Peyer's patch (tissue), 4 donors: ENCODE data around the gene CLIP4. TPM values are rescaled to one million over a fixed set of nuclear protein-coding genes. Genes with fewer than 3 reads are reported as not detected.

Source experiments
- DNase-seq, 3 donors: peaks; one replicate each; pipeline ENCODE4 v3.0.0-alpha.2; 2017 to 2019
- H3K27ac ChIP-seq, 4 donors: fragments of 200-600 bp; sonication (generic); one replicate each; pipeline ENCODE4 v1.5.1; 2016 to 2019
- H3K27me3 ChIP-seq, 2 donors: fragments of 200-600 bp; sonication (generic); one replicate each; pipeline ENCODE4 v1.5.1; 2019
- H3K36me3 ChIP-seq, 3 donors: fragments of 200-600 bp; sonication (generic); one replicate each; pipeline ENCODE4 v1.5.1; 2016 to 2019
- H3K4me1 ChIP-seq, 4 donors: fragments of 200-600 bp; sonication (generic); one replicate each; pipeline ENCODE4 v1.5.1; 2016 to 2019
- H3K4me3 ChIP-seq, 4 donors: fragments of 200-600 bp; sonication (generic); 1 replicate in 3 of 4; 2 replicates in 1 of 4; pipeline ENCODE4 v1.5.1; 2016 to 2019; ENCODE audit warnings: mild to moderate bottlenecking in 1 of 4
- H3K9me3 ChIP-seq, 4 donors: fragments of 200-600 bp; sonication (generic); one replicate each; pipeline ENCODE4 v1.5.1; 2016 to 2019; ENCODE audit warnings: mild to moderate bottlenecking in 1 of 4
- POLR2A ChIP-seq, 2 donors: fragments of 450-650 bp; IDR thresholded peaks; one replicate each; pipeline ENCODE4 v1.5.1; 2017; ENCODE audit warnings: antibody characterized with exemption in 2 of 2, mild to moderate bottlenecking in 2 of 2, moderate library complexity in 2 of 2
- total RNA-seq, 4 donors: library from RNA; depleted of rRNA; stranded (reverse); fragments of >200 nt; gene quantifications; one replicate each; pipeline ENCODE4 v1.1.0, GENCODE V29; 2016
- TF ChIP-seq, protein P1 (sequence below), 6 experiments: fragments of 450-650 bp in 4 of 6; fragments of 200-600 bp in 2 of 6; sonication (generic) in 1 of 6; IDR thresholded peaks; one replicate each; pipeline ENCODE4 v1.5.1; 2017 to 2019; ENCODE audit warnings: antibody characterized with exemption in 6 of 6, mild to moderate bottlenecking in 3 of 6, moderate library complexity in 1 of 6

The CLIP4 gene
- total RNA-seq, 4 donors from 2014 or later = 7.0 to 40.4 (median 16.9) TPM

DNA sequence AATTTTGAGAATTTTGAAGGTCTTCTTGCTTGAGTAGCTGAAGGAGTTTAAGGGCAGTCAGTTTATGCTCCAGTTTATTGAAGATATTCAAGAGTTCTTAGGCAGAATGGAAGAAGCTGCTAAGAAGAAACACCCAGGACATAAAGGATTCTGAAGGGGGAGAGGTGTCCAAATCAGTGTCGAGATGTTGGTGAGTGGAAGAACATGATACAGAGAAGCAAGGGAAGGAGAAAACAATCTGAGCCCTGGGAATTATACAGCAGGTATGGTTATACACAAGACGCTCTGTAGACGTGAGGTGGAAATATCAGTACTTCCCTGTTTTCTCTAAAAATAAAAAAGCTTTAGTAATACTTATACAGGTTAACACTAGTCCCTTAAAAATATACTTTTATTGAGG is 60.1 kb downstream of the CLIP4 start:
- Histone ChIP-seq H3K4me3 (no peak overlapping the region), H3K27ac (no peak overlapping the region), H3K27me3 (no peaks in the 10 kb centered on the region), H3K4me1 (no peaks in the 10 kb centered on the region), H3K36me3 (peaks cover 0 to 16% (median 0%) of the 10 kb centered on the region in 3 donors), H3K9me3 (no peaks in the 10 kb centered on the region)
- no peak for TF ChIP-seq POLR2A (IDR thresholded peaks at IDR 0.05)
- TF ChIP-seq, protein P1, sequence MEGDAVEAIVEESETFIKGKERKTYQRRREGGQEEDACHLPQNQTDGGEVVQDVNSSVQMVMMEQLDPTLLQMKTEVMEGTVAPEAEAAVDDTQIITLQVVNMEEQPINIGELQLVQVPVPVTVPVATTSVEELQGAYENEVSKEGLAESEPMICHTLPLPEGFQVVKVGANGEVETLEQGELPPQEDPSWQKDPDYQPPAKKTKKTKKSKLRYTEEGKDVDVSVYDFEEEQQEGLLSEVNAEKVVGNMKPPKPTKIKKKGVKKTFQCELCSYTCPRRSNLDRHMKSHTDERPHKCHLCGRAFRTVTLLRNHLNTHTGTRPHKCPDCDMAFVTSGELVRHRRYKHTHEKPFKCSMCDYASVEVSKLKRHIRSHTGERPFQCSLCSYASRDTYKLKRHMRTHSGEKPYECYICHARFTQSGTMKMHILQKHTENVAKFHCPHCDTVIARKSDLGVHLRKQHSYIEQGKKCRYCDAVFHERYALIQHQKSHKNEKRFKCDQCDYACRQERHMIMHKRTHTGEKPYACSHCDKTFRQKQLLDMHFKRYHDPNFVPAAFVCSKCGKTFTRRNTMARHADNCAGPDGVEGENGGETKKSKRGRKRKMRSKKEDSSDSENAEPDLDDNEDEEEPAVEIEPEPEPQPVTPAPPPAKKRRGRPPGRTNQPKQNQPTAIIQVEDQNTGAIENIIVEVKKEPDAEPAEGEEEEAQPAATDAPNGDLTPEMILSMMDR (IDR thresholded peaks at IDR 0.05) = no peak
- DNase-seq = no peak

DNA sequence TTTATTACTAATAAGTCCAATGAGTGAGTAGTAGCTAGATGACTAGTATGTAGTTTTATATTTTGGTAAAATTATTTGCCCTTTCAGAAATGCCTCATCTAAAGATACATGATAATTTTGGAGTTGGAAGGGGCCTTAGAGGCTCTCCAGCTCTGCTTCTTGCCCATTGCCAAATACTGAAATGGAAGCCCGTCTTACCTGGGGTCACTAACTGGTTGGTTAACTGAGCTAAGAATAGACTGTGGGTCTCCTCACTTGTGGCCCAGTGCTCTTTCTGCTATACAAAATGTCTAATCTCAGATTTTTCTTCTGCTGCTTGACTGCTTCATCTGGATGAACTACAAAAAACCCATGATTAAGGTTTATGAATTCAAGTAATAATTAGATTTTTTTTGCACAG is 67.1 kb downstream of the CLIP4 start:
- Histone ChIP-seq H3K27ac (no peak overlapping the region), H3K4me3 (no peak overlapping the region), H3K36me3 (peaks cover 0 to 6% (median 0%) of the 10 kb centered on the region in 3 donors), H3K27me3 (no peaks in the 10 kb centered on the region), H3K9me3 (no peaks in the 10 kb centered on the region), H3K4me1 (no peaks in the 10 kb centered on the region)
- no peak for DNase-seq
- TF ChIP-seq, protein P1 (IDR thresholded peaks at IDR 0.05) = no peak
- no peak for TF ChIP-seq POLR2A (IDR thresholded peaks at IDR 0.05)

DNA sequence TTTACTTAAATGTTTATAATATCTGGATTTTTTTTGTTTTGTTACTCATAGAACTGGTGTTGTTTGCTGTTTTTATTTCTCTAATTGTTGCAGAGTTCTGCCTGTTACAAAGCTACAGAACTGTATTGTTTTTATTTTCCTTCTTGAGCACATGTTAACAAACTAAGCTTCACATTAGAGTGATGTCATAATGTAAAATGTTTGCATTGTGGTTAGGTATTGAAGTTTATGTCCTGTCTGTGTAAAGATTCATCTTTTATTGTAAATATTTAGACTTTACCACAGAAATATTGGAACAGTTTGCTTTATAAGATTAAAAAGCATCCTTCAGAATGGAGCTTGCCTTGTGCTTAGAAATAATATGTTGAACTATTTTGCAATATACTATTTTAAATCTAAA is 67.7 kb downstream of the CLIP4 start:
- H3K9me3 ChIP-seq = no peaks in the 10 kb centered on the region
- peaks cover 0 to 7% (median 0%) of the 10 kb centered on the region in 3 donors for H3K36me3 ChIP-seq
- H3K4me3 ChIP-seq = no peak overlapping the region
- H3K4me1 ChIP-seq = no peaks in the 10 kb centered on the region
- no peak overlapping the region for H3K27ac ChIP-seq
- no peaks in the 10 kb centered on the region for H3K27me3 ChIP-seq
- no peak for DNase-seq
- TF ChIP-seq, protein P1 (IDR thresholded peaks at IDR 0.05) = no peak
- TF ChIP-seq POLR2A (IDR thresholded peaks at IDR 0.05) = no peak

DNA sequence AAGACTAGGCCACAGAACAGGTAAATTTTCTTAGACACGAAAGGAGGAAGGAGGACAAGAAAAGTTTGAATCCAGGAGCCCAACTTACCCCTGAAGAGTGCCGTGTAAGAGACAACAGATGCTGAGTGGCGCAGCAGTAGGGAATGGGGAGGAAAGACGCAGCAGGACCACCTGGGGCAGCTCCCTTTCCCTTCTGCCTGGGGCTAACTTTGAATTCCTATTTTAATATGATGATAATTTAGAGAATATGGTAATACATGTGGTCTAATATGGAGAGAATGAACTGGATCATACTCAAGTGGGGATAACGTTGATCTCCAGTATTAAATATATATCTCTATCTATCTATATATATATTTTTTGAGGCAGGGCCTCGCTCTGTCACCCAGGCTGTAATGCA is 69.3 kb downstream of the CLIP4 start:
- Histone ChIP-seq H3K4me1 (no peaks in the 10 kb centered on the region), H3K9me3 (no peaks in the 10 kb centered on the region), H3K4me3 (no peak overlapping the region), H3K27me3 (no peaks in the 10 kb centered on the region), H3K27ac (no peak overlapping the region), H3K36me3 (peaks cover 0 to 7% (median 0%) of the 10 kb centered on the region in 3 donors)
- TF ChIP-seq, protein P1 (IDR thresholded peaks at IDR 0.05) = no peak
- no peak for TF ChIP-seq POLR2A (IDR thresholded peaks at IDR 0.05)
- no peak for DNase-seq

DNA sequence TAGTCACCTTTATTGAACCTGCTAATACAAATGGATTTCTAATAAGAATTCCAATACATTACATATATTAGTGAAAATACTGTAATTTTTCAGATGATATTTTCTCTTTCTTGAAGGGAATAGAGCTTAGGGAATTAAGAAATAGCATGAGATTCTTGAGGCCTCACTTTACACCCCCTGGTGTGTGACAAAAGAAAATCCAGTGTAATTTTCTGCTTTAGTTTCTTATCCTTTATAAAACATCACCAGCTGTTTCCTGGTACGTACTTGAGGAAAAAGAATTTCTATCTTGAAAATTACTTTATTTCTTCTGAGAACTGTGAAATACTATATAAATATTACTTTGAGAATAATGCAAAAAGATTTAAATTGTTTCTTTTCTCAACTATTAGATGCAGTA is 71.6 kb downstream of the CLIP4 start:
- no peak for TF ChIP-seq POLR2A (IDR thresholded peaks at IDR 0.05)
- TF ChIP-seq, protein P1 (IDR thresholded peaks at IDR 0.05) = no peak
- Histone ChIP-seq H3K4me3 (no peak overlapping the region), H3K9me3 (no peaks in the 10 kb centered on the region)

DNA sequence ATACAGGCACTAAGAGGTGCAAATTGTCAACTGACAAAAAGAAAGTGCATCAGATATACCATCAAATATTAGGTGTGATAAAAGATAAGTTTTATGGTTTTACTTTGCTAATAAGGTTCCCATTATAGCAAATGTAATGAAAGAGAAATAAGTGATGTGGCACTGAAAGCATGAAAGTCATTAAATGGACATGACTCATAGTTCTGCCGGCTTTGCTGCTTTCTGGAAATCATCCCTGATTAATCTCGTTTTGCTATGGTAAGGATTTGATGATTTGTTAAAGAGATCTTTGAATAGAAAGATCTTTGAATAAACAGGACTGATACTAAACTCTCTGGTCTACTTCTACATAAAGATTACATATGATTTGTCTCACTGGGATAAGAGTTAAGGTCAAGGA is 72.7 kb downstream of the CLIP4 start:
- Histone ChIP-seq H3K4me1 (no peaks in the 10 kb centered on the region), H3K9me3 (no peaks in the 10 kb centered on the region), H3K27me3 (no peaks in the 10 kb centered on the region), H3K36me3 (peaks cover 0 to 2% (median 0%) of the 10 kb centered on the region in 3 donors), H3K27ac (no peak overlapping the region), H3K4me3 (no peak overlapping the region)
- DNase-seq = no peak
- TF ChIP-seq, protein P1 (IDR thresholded peaks at IDR 0.05) = no peak
- TF ChIP-seq POLR2A (IDR thresholded peaks at IDR 0.05) = no peak

More for the DNA sequence above, 71.6 kb downstream of the CLIP4 start:
- Histone ChIP-seq H3K27ac (no peak overlapping the region), H3K36me3 (peaks cover 0 to 2% (median 0%) of the 10 kb centered on the region in 3 donors), H3K4me1 (no peaks in the 10 kb centered on the region), H3K27me3 (no peaks in the 10 kb centered on the region)
- no peak for DNase-seq
